Esophagus muscularis mucosa (tissue), 4 donors: ENCODE results near the gene INTS13. TPM values are rescaled to one million over a fixed set of nuclear protein-coding genes. Genes with fewer than 3 reads are reported as not detected.

ENCODE experiments used
- DNase-seq: peaks from one replicate; pipeline ENCODE4 v3.0.0-alpha.2; 2017; ENCODE audit errors: extremely low spot score
- H3K27ac ChIP-seq, 4 donors: fragments of 200-600 bp; sonication (generic); replicated peaks in 1 of 4; 1 replicate in 3 of 4; 2 replicates in 1 of 4; pipeline ENCODE4 v1.5.1; 2016 to 2019; ENCODE audit warnings: mild to moderate bottlenecking in 1 of 4
- H3K27me3 ChIP-seq, 4 donors: fragments of 200-600 bp; sonication (generic); one replicate each; pipeline versions ENCODE4 v1.5.1 to v1.6.0; 2016 to 2019
- H3K36me3 ChIP-seq, 4 donors: fragments of 200-600 bp; sonication (generic); one replicate each; pipeline ENCODE4 v1.5.1; 2016 to 2019
- H3K4me1 ChIP-seq, 4 donors: fragments of 200-600 bp; sonication (generic); one replicate each; pipeline ENCODE4 v1.5.1; 2016 to 2019
- H3K4me3 ChIP-seq, 4 donors: fragments of 200-600 bp; sonication (generic); 1 replicate in 2 of 4; 2 replicates in 2 of 4; pipeline ENCODE4 v1.5.1; 2016 to 2019; ENCODE audit warnings: mild to moderate bottlenecking in 4 of 4, moderate library complexity in 1 of 4
- H3K9me3 ChIP-seq, 4 donors: fragments of 200-600 bp; sonication (generic); 1 replicate in 3 of 4; 2 replicates in 1 of 4; pipeline ENCODE4 v1.5.1; 2016 to 2019
- EP300 ChIP-seq: sonication (generic); formaldehyde crosslinking; IDR thresholded peaks from one replicate; pipeline ENCODE4 v1.6.1; 2017; ENCODE audit warnings: antibody characterized with exemption
- POLR2A ChIP-seq: fragments of 450-650 bp; IDR thresholded peaks from one replicate; pipeline ENCODE4 v1.6.1; 2017; ENCODE audit warnings: antibody characterized with exemption, moderate library complexity, mild to moderate bottlenecking, low read depth
- POLR2AphosphoS5 ChIP-seq, 2 donors: sonication (generic); formaldehyde crosslinking; IDR thresholded peaks; one replicate each; pipeline ENCODE4 v1.6.1; 2017; ENCODE audit warnings: antibody characterized with exemption in 2 of 2
- WGBS: methylation state at CpG from one replicate; pipeline ENCODE4 v1.1.5; 2018; 5-methylcytosine and 5-hydroxymethylcytosine counted together
- intact Hi-C: fragments of 100-400 bp; cut with DNase I; formaldehyde crosslinking; loops from one replicate; pipeline ENCODE4 v1.15.1; 2023
- total RNA-seq, 4 donors: library from RNA; depleted of rRNA; stranded (reverse); fragments of >200 nt; gene quantifications; one replicate each; pipeline versions ENCODE4 v1.1.0 to v1.2.1, GENCODE V29; 2016

The INTS13 gene
- total RNA-seq, 4 donors from 2014 or later, result 14.2 to 24.9 (median 22.7) TPM

GRCh38 chr12:26855337-26855736, 82.4 kb downstream of the INTS13 start:
- DNase-seq, result peak; percentile 8
- 59% methylated on average over 1 of the region's 1 CpG for WGBS
- H3K36me3 ChIP-seq, result no peaks in the 10 kb centered on the region
- H3K4me1 ChIP-seq, result peaks cover 0 to 10% (median 3%) of the 10 kb centered on the region in 4 donors
- H3K27ac ChIP-seq, result no peak overlapping the region
- H3K4me3 ChIP-seq, result no peak overlapping the region
- TF ChIP-seq POLR2AphosphoS5 (IDR thresholded peaks at IDR 0.05) (no peak), EP300 (no peak), POLR2A (no peak)
- intact Hi-C loops, result loop anchor here (10.0 kb wide), 1 partner anchor 159 kb away; the partner anchor contains the start of gene TM7SF3
- no peaks in the 10 kb centered on the region for H3K27me3 ChIP-seq
- H3K9me3 ChIP-seq, result no peaks in the 10 kb centered on the region

Other genes with a start within 250 kb of the INTS13 start
- 10 to 100 TPM; 23.7 to 26.6 (median 25.4) TPM for gene ITPR2, start 104.8 kb downstream of the INTS13 start, total RNA-seq
- gene FGFR1OP2, start 489 bp upstream of the INTS13 start, total RNA-seq, result 10 to 100 TPM; 52.7 to 65.9 (median 59.4) TPM
- gene TM7SF3, start 76.4 kb upstream of the INTS13 start, total RNA-seq, result 10 to 100 TPM; 31.8 to 50.7 (median 40.5) TPM
- gene MED21, start 84.6 kb upstream of the INTS13 start, total RNA-seq, result 10 to 100 TPM; 43.0 to 58.6 (median 51.9) TPM
- gene C12orf71, start 144.6 kb upstream of the INTS13 start, total RNA-seq, result not detected